Esophagus (tissue), 2 donors: ENCODE measurements around the gene WFDC2. TPM values are rescaled to one million over a fixed set of nuclear protein-coding genes. Genes with fewer than 3 reads are reported as not detected.

ENCODE experiments used
- H3K27ac ChIP-seq, 2 donors: one replicate each; pipeline ENCODE4 v1.5.1; 2013; ENCODE audit warnings: low read depth in 2 of 2, mild to moderate bottlenecking in 2 of 2, inconsistent platforms in 1 of 2, low read length in 1 of 2, moderate library complexity in 1 of 2
- H3K27me3 ChIP-seq, 2 donors: one replicate each; pipeline ENCODE4 v1.6.1; 2013; ENCODE audit warnings: low read length in 2 of 2, control low read depth in 1 of 2, mild to moderate bottlenecking in 1 of 2; ENCODE audit not compliant: insufficient read depth in 2 of 2, control insufficient read depth in 1 of 2
- H3K36me3 ChIP-seq, 2 donors: one replicate each; pipeline ENCODE4 v1.6.1; 2013; ENCODE audit warnings: low read length in 1 of 2; ENCODE audit not compliant: control insufficient read depth in 2 of 2, insufficient read depth in 2 of 2
- H3K4me1 ChIP-seq, 2 donors: one replicate each; pipeline ENCODE4 v1.6.1; 2013; ENCODE audit warnings: low read length in 1 of 2; ENCODE audit not compliant: control insufficient read depth in 2 of 2, insufficient read depth in 2 of 2
- H3K4me3 ChIP-seq, 2 donors: one replicate each; pipeline ENCODE4 v1.5.1; 2013; ENCODE audit warnings: low read length in 2 of 2, mild to moderate bottlenecking in 2 of 2, low read depth in 1 of 2, moderate library complexity in 1 of 2
- H3K9me3 ChIP-seq, 2 donors: one replicate each; pipeline ENCODE4 v1.6.1; 2013; ENCODE audit warnings: mild to moderate bottlenecking in 2 of 2, low read depth in 1 of 2, low read length in 1 of 2, moderate library complexity in 1 of 2; ENCODE audit not compliant: control insufficient read depth in 2 of 2, insufficient read depth in 1 of 2
- WGBS, 2 donors: extraction: QIAGEN DNeasy Blood & Tissue Kit; methylation state at CpG; one replicate each; pipeline ENCODE4 v1.1.7; 2013; 5-methylcytosine and 5-hydroxymethylcytosine counted together
- polyA plus RNA-seq, 2 donors: library from polyadenylated mRNA; stranded (reverse); fragments of 200-250 nt; gene quantifications; one replicate each; pipeline ENCODE4 v1.2.3, GENCODE V29; 2013
- donor health status: healthy with polysubstance abuse.
- donor health status: Bipolar disorder and iron deficiency.

The WFDC2 gene, protein sequence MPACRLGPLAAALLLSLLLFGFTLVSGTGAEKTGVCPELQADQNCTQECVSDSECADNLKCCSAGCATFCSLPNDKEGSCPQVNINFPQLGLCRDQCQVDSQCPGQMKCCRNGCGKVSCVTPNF
- 1 to 10 TPM; 3.3 to 6.1 TPM for polyA plus RNA-seq

DNA sequence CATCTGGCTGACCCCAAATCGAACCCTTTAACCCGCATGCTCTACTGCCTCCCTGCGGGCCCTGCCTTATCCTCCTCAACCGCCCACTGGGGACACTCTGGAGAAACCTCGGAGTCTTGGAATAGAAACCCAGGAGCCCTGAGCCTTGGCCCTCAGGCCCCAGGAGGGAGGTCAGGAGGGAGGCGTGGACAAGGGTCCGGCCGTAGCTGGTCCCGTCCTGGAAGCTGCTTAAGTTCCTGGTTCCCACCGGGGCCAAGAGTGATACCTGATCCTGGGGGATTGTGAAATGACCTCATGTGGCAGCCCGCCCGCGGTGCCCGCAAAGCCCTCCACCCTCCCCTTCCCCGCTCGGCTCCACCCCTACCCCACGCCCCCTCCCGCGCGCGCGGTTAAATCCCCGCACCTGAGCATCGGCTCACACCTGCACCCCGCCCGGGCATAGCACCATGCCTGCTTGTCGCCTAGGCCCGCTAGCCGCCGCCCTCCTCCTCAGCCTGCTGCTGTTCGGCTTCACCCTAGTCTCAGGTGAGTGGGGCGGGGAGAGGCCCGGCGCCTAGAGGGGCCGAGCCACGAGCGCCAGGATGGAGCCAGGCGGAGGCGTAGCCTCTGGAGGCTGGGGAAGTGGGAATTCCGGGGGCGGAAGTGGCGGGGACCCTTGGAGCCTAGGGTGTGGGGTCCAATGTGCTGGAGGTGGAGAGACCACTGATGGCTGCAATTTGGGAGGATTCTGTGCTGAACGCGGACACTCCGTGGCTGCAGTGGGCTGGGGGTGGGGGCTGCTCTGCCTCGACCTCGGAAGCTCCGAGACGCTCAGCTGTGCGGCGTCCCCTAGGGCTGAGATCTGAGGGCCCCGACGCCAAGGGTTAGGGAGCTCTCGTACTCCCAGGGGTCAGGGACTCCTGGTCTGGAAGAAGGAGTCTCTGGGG, at the start of gene WFDC2:
WFDC2 (plus strand) TSS at position 418 of the 926 bp plus-strand sequence; CDS start at position 447, 29 bp downstream.
- no peak within 1 kb of the TSS for H3K27ac ChIP-seq
- H3K4me1 ChIP-seq = peaks cover 0 to 9% of the 10 kb centered on the region in 2 donors
- 8 to 10% methylated on average over 41 to 54 of the region's 54 CpGs for WGBS, 2 donors
- peak within 1 kb of the TSS; percentile 21 to 39 for H3K4me3 ChIP-seq
- no peaks in the 10 kb centered on the region for H3K9me3 ChIP-seq
- peaks cover 2 to 5% of the 10 kb centered on the region in 2 donors for H3K27me3 ChIP-seq
- no peaks in the 10 kb centered on the region for H3K36me3 ChIP-seq

DNA sequence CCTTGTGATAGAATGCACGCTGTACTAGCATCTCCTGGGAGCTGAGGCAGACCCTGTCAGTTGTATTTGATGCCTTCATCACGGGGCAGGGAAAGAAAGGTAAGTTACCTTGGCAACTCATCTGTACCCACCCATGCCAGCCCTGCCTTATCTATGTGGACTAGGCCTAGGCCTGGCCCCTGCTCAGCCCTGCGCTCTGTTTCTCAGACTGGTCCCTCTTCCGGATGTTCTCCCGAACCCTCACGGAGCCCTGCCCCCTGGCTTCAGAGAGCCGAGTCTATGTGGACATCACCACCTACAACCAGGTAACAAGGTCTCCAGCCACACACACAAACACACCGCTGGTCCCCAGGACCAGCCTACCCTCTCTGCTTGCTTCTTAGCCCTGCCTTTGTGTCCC, 49.4 kb upstream of the WFDC2 start:
- 91 to 95% methylated on average over 8 of the region's 8 CpGs for WGBS, 2 donors
- no peaks in the 10 kb centered on the region for H3K27me3 ChIP-seq
- H3K36me3 ChIP-seq = peaks cover 24 to 38% of the 10 kb centered on the region in 2 donors
- H3K4me3 ChIP-seq = no peak overlapping the region
- H3K9me3 ChIP-seq = no peaks in the 10 kb centered on the region
- peak overlapping the region; percentile 53 to 65 for H3K27ac ChIP-seq
- peaks cover 4 to 16% of the 10 kb centered on the region in 2 donors for H3K4me1 ChIP-seq

DNA sequence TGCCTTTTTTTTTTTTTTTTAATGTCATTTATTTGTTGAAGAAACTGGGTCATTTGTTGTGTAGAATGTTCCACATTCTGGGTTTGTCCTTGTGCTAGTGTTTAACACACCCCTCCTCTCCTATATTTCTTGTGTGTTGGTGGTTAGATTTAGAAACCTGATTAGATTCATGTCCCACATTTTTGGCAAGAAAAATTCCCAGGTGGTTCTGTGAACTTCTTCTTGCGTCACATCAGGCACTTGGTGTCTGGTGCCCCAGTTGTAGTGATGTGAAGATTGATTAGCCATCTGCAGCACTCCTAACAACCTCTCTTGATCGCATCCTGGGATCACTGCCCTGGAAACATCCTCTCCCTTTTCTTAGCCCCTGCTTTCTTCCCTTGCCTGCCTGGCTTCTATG, 45.9 kb upstream of the WFDC2 start:
- Histone ChIP-seq H3K4me1 (peaks cover 4 to 9% of the 10 kb centered on the region in 2 donors), H3K4me3 (no peak overlapping the region), H3K36me3 (peaks cover 28 to 46% of the 10 kb centered on the region in 2 donors), H3K27ac (no peak overlapping the region), H3K27me3 (no peaks in the 10 kb centered on the region), H3K9me3 (no peaks in the 10 kb centered on the region)
- WGBS, 2 donors = 96 to 98% methylated on average over 2 of the region's 2 CpGs

DNA sequence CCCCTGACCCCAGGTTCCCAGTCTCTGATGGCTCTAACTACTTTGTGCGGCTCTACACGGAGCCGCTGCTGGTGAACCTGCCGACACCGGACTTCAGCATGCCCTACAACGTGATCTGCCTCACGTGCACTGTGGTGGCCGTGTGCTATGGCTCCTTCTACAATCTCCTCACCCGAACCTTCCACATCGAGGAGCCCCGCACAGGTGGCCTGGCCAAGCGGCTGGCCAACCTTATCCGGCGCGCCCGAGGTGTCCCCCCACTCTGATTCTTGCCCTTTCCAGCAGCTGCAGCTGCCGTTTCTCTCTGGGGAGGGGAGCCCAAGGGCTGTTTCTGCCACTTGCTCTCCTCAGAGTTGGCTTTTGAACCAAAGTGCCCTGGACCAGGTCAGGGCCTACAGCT, 44.0 kb upstream of the WFDC2 start:
- H3K27me3 ChIP-seq = no peaks in the 10 kb centered on the region
- no peaks in the 10 kb centered on the region for H3K4me1 ChIP-seq
- 95 to 96% methylated on average over 17 of the region's 17 CpGs for WGBS, 2 donors
- no peak overlapping the region for H3K4me3 ChIP-seq
- H3K9me3 ChIP-seq = no peaks in the 10 kb centered on the region
- peaks cover 21 to 30% of the 10 kb centered on the region in 2 donors for H3K36me3 ChIP-seq
- H3K27ac ChIP-seq = no peak overlapping the region

DNA sequence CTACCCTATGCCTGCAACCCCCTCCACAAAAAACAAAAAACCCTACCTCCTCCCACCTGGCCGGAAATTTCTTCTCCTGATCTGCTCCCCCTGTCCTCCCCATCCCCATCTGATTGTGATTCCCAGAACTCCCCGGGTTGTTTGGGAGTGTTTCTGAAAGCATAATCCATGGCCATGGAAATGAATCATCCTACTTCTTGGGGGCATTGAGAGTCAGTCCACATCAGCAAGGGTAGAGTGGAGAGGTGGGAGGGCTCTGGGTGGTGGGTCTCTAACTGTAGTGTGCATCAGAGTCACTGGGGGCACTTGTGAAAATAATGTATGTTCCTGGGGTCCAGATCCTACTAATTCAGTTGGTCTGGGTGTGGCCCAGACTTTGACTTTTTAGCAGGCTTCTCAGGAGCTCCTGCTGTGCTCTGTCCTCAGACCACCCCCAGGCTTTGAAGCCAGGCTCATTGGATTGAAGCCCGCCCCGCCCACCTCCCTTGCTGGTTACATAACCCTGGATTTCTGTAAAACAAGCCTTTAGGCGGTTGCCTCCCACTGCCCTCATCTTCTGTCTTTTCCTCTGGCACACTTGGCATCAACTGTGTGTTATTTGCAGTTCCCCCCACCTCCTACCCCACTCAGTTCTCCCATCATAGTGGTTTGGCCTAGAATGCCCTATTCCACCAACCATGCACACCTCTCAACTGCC, 43.1 kb upstream of the WFDC2 start:
- WGBS, 2 donors = 72 to 78% methylated on average over 5 of the region's 5 CpGs
- H3K27me3 ChIP-seq = no peaks in the 10 kb centered on the region
- H3K36me3 ChIP-seq = peaks cover 13 to 22% of the 10 kb centered on the region in 2 donors
- no peaks in the 10 kb centered on the region for H3K9me3 ChIP-seq
- H3K4me1 ChIP-seq = no peaks in the 10 kb centered on the region
- H3K4me3 ChIP-seq = no peak overlapping the region
- no peak overlapping the region for H3K27ac ChIP-seq

DNA sequence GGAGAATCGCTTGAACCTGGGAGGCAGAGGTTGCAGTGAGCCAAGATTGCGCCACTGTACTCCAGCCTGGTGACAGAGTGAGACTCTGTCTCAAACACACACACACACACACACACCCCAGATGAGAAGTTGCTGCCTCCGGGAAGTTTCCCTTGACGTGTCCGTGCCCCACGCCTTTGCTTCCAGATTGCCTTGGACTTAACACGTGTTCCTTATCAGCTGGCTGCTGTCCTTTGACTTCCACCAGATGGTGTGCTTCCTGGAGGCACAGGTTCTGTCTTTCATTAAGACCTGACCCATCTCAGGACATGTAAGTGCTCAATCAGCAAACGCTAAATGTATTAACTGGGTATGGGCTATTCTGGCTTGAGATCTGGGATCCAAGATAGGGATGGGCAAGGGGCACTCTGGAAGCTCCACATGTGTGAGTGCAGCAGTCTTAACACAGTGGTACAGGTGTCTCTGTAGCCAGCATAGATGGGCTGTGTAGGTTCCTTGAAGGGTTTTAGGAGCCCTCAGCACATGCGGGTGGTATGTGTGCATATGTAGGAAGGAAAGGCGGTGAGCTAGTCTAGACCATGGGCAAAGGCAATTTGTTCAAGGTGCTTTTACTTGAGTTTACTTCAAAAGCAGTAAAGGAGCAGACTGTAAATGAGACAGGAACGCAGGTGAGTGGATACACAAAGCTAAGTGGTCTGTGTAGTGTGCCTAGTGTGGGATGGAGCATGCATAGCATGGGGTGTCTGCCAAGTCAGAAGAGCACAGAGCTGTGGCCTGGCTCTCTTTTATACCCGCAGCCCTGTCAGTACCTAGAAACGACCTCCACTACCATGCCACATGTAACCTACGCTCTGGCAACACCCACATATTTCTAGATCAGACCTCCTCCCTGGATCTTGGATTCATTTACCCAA, 42.1 kb upstream of the WFDC2 start:
- no peaks in the 10 kb centered on the region for H3K4me1 ChIP-seq
- WGBS, 2 donors = 77 to 86% methylated on average over 14 of the region's 14 CpGs
- H3K27ac ChIP-seq = no peak overlapping the region
- H3K9me3 ChIP-seq = no peaks in the 10 kb centered on the region
- H3K27me3 ChIP-seq = no peaks in the 10 kb centered on the region
- H3K4me3 ChIP-seq = no peak overlapping the region
- peaks cover 13 to 21% of the 10 kb centered on the region in 2 donors for H3K36me3 ChIP-seq

DNA sequence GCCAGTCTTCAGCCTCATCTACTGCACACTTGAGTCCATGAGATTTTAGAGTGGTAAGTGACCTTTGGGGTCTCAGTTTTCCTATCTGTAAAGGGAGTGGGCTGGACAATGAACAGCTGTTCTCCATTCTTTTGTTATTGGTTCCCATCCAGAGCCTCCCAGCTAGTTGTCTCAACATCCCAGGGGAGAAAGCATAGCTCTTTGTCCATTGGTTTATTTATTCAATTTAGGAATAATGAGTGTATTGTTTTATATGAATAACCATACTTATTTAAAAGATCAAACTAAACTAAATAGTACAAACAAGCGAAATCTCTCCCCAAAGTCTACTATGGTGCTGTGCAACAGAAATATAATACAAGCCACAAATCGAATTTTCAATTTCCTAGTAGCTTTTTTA, 39.9 kb upstream of the WFDC2 start:
- Histone ChIP-seq H3K4me1 (no peaks in the 10 kb centered on the region), H3K36me3 (peaks cover 4 to 12% of the 10 kb centered on the region in 2 donors), H3K9me3 (no peaks in the 10 kb centered on the region), H3K27ac (no peak overlapping the region), H3K4me3 (no peak overlapping the region), H3K27me3 (no peaks in the 10 kb centered on the region)
- 78 to 83% methylated on average over 2 of the region's 2 CpGs for WGBS, 2 donors

DNA sequence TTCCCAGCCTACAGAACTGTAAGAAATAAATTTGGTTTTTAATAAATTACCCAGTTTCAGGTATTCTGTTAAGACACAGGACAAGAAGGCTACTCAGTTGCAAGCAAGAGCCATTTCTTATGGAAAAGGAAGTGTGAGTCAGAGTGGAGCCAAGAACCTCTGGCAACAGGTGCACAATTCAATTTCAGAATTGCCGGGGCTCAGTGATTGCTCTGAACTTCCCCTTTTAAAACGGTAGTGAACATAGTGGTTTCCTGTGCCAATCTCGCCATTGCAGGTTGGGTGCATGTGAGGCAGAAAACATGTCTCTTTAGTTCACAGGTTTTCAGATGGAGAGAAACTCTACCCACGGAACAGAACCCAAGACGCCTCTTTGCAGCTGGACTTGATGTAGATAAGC, 37.3 kb upstream of the WFDC2 start:
- no peaks in the 10 kb centered on the region for H3K9me3 ChIP-seq
- no peak overlapping the region for H3K27ac ChIP-seq
- 68 to 69% methylated on average over 5 of the region's 5 CpGs for WGBS, 2 donors
- no peaks in the 10 kb centered on the region for H3K27me3 ChIP-seq
- peaks cover 0 to 2% of the 10 kb centered on the region in 2 donors for H3K36me3 ChIP-seq
- no peak overlapping the region for H3K4me3 ChIP-seq
- peaks cover 0 to 3% of the 10 kb centered on the region in 2 donors for H3K4me1 ChIP-seq

DNA sequence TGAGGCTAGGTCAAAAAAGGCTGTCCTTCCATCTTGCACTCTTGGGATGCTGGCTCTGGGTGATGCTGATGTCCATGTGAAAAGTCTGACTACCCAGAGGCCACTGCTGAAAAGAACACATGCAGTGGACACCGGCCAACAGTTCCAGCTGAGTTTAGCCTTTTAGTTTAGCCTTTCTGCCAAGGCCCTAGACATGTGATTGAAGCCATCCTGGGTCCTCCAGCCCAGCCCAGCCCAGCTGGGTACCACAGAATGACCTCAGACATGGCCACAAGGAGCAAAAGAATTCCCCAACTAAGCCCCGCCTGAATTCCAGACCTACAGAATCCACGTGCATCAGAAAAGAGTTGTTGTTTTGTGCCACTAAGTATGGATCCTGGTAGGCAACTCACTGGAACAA, 36.2 kb upstream of the WFDC2 start:
- no peaks in the 10 kb centered on the region for H3K36me3 ChIP-seq
- H3K27me3 ChIP-seq = no peaks in the 10 kb centered on the region
- H3K9me3 ChIP-seq = no peaks in the 10 kb centered on the region
- no peak overlapping the region for H3K4me3 ChIP-seq
- H3K27ac ChIP-seq = peak overlapping the region in 1 of 2 donors; percentile 48
- peaks cover 0 to 3% of the 10 kb centered on the region in 2 donors for H3K4me1 ChIP-seq
- WGBS, 2 donors = 63 to 72% methylated on average over 3 of the region's 3 CpGs
